HepG2 (cell line): Measurements from ENCODE around the gene CPB2. TPM values are rescaled to one million over a fixed set of nuclear protein-coding genes. Genes with fewer than 3 reads are reported as not detected.

Experiments
- AGO1 ChIP-seq: fragments of 200-400 bp; formaldehyde crosslinking; IDR thresholded peaks from 2 replicates; pipeline ENCODE4 v1.6.1; 2017; ENCODE audit warnings: mild to moderate bottlenecking, low read depth, low read length, moderate library complexity; ENCODE audit not compliant: poor library complexity, severe bottlenecking
- BRF2 ChIP-seq: sonication (generic); formaldehyde crosslinking; IDR thresholded peaks from 2 replicates; pipeline ENCODE4 v1.8.1; 2022; ENCODE audit warnings: mild to moderate bottlenecking, missing genetic modification reagents
- ELF4 ChIP-seq: sonication (generic); formaldehyde crosslinking; IDR thresholded peaks from 2 replicates; pipeline ENCODE4 v1.5.0; 2020; ENCODE audit warnings: missing genetic modification reagents, mild to moderate bottlenecking, moderate library complexity, borderline replicate concordance
- GTF2F1 ChIP-seq: fragments of 150-350 bp; IDR thresholded peaks from 2 replicates; pipeline ENCODE4 v1.6.1; 2014; ENCODE audit warnings: low read length
- HIVEP1 ChIP-seq: sonication (generic); formaldehyde crosslinking; IDR thresholded peaks from 2 replicates; pipeline ENCODE4 v1.4.0; 2020; ENCODE audit warnings: mild to moderate bottlenecking, missing genetic modification reagents
- KAT2B ChIP-seq: fragments of 150-350 bp; IDR thresholded peaks from 2 replicates; pipeline ENCODE4 v1.6.1; 2014; ENCODE audit warnings: low read depth, low read length, borderline replicate concordance
- MTF1 ChIP-seq: sonication (generic); formaldehyde crosslinking; IDR thresholded peaks from 2 replicates; pipeline ENCODE4 v1.5.0; 2020; ENCODE audit warnings: missing genetic modification reagents
- MYC ChIP-seq: sonication (generic); formaldehyde crosslinking; IDR thresholded peaks from 2 replicates; pipeline ENCODE4 v1.9.0; 2021; ENCODE audit warnings: missing genetic modification reagents, borderline replicate concordance
- NFKB2 ChIP-seq: sonication (generic); formaldehyde crosslinking; IDR thresholded peaks from 2 replicates; pipeline ENCODE4 v1.4.0; 2020; ENCODE audit warnings: missing genetic modification reagents, borderline replicate concordance
- PLSCR1 ChIP-seq: sonication (generic); formaldehyde crosslinking; IDR thresholded peaks from 2 replicates; pipeline ENCODE4 v1.5.0; 2020; ENCODE audit warnings: missing genetic modification reagents, mild to moderate bottlenecking, borderline replicate concordance
- PRMT3 ChIP-seq: sonication (generic); formaldehyde crosslinking; IDR thresholded peaks from 2 replicates; pipeline ENCODE4 v1.8.1; 2022; ENCODE audit warnings: low read depth, mild to moderate bottlenecking, moderate library complexity, missing genetic modification reagents, borderline replicate concordance
- REXO4 ChIP-seq: sonication (generic); formaldehyde crosslinking; IDR thresholded peaks from 2 replicates; pipeline ENCODE4 v1.8.0; 2022; ENCODE audit warnings: missing genetic modification reagents, mild to moderate bottlenecking, borderline replicate concordance
- STAT5B ChIP-seq: sonication (generic); formaldehyde crosslinking; IDR thresholded peaks from 2 replicates; pipeline ENCODE4 v1.4.0; 2020; ENCODE audit warnings: missing genetic modification reagents
- TRIM24 ChIP-seq: sonication (generic); formaldehyde crosslinking; IDR thresholded peaks from 2 replicates; pipeline ENCODE4 v1.8.0; 2022; ENCODE audit warnings: mild to moderate bottlenecking, missing genetic modification reagents
- ZKSCAN5 ChIP-seq: sonication (generic); formaldehyde crosslinking; IDR thresholded peaks from 2 replicates; pipeline ENCODE4 v1.5.1; 2020; ENCODE audit warnings: mild to moderate bottlenecking, missing genetic modification reagents
- ZMAT5 ChIP-seq: sonication (generic); formaldehyde crosslinking; IDR thresholded peaks from 2 replicates; pipeline ENCODE4 v1.5.0; 2020; ENCODE audit warnings: mild to moderate bottlenecking, low read depth, missing genetic modification reagents, borderline replicate concordance
- ZNF121 ChIP-seq: sonication (generic); formaldehyde crosslinking; IDR thresholded peaks from 2 replicates; pipeline ENCODE4 v1.5.0; 2020; ENCODE audit warnings: mild to moderate bottlenecking, missing genetic modification reagents
- ZNF407 ChIP-seq: sonication (generic); formaldehyde crosslinking; IDR thresholded peaks from one replicate; pipeline ENCODE4 v1.5.1; 2020; ENCODE audit warnings: mild to moderate bottlenecking, missing genetic modification reagents; ENCODE audit errors: not compliant biosample characterization
- ZNF441 ChIP-seq: sonication (generic); formaldehyde crosslinking; IDR thresholded peaks from 2 replicates; pipeline ENCODE4 v1.7.0; 2021; ENCODE audit warnings: missing genetic modification reagents, borderline replicate concordance
- ZNF552 ChIP-seq: sonication (generic); formaldehyde crosslinking; IDR thresholded peaks from 2 replicates; pipeline ENCODE4 v1.9.0; 2022; ENCODE audit warnings: missing genetic modification reagents, mild to moderate bottlenecking, borderline replicate concordance
- polyA plus RNA-seq, 8 experiments: library from polyadenylated mRNA; depleted of rRNA in 3 of 8; stranded (reverse) in 7 of 8; unstranded in 1 of 8; fragments of >200 nt; fragmentation: Illumina TruSeq in 4 of 8; extraction: Trizol in 4 of 8; gene quantifications; 2 replicates each; pipeline versions ENCODE4 v1.2.1 to v1.2.3, GENCODE V29; 2011 to 2016; ENCODE audit warnings: low read depth in 4 of 8, missing spikeins in 1 of 8, mixed read lengths in 1 of 8; ENCODE audit not compliant: insufficient read depth in 1 of 8
- total RNA-seq, 5 experiments: library from RNA; depleted of rRNA; stranded (reverse); fragments of >200 nt; fragmentation: Illumina TruSeq; extraction: Trizol; gene quantifications; 2 replicates each; pipeline ENCODE4 v1.2.3, GENCODE V29; 2016; ENCODE audit warnings: low read depth in 1 of 5

Gene CPB2
- total and polyA plus RNA-seq, 2 of the 13 experiments (the other 11 are each of a cell fraction or from before 2014, with no cell fraction given): 125 to 140 TPM

GRCh38 chr13:46104868-46105267, at the start of gene CPB2 (continued):
- no peak for TF ChIP-seq ZNF407 (CRISPR knock-in tag)
- no peak for TF ChIP-seq BRF2
- no peak for TF ChIP-seq KAT2B
- TF ChIP-seq MTF1 (CRISPR knock-in tag): no peak
- TF ChIP-seq TRIM24 (CRISPR knock-in tag): no peak
- no peak for TF ChIP-seq ZNF552
- no peak for TF ChIP-seq AGO1
- no peak for TF ChIP-seq PRMT3 (CRISPR knock-in tag)
- 0 out of 2 replicates have a peak, but pooled peaks have one; percentile 36 for TF ChIP-seq STAT5B (CRISPR knock-in tag)
- TF ChIP-seq ZKSCAN5 (CRISPR knock-in tag): no peak
- no peak for TF ChIP-seq ZMAT5
- no peak for TF ChIP-seq ZNF441
- TF ChIP-seq HIVEP1 (CRISPR knock-in tag): no peak
- TF ChIP-seq ZNF121: no peak
- no peak for TF ChIP-seq REXO4 (CRISPR knock-in tag)
- no peak for TF ChIP-seq MYC (CRISPR knock-in tag)
- TF ChIP-seq GTF2F1: no peak
- no peak for TF ChIP-seq NFKB2 (CRISPR knock-in tag)
- TF ChIP-seq PLSCR1 (CRISPR knock-in tag): no peak
- TF ChIP-seq ELF4: no peak
